ENCODE results near the gene GIMAP1.

DNA sequence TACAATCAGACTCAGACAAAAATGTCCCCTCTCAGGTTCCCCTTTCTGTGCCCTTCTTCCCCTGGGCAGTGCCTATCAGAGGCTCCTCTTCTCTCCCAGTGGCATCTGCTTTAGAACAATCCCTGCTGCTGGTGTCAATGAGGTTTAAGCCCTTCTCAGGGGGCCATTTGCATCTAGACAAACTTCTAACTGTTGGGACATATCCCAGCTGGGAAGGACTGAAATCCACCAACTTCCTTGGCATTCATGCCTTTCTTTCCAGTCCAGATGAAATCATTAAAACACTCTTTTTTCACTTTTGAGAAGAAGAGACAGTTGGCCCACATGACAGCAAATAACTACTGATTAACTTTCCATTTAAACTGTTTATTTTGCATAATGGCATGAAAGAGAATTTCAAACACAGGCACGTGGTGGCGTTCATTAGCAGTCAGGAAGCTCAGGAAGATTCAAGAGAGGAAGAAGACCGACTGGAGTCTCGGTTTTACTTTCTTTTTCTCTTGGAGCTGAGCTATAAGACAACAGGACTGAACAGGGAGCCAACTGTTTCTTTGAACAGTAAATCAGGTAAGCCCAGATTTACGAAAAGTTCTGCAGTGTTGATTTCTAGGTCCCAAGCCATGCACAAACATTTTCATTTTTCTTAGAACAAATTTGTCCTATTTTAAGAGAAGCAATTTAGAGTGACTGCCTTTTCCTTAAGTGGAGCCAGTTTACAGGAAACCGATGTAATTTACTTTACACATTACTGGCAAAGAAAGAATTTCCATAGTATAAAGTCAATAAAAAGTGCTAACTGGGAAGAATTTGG lies 31.0 kb upstream of the GIMAP1 start, which contains the start of gene GIMAP2:
- TF ChIP-seq CTCF (IDR thresholded peaks at IDR 0.05) (no peak), POLR2A (IDR thresholded peaks at IDR 0.05; ENCODE audit: low read depth) (no peak)
